ENCODE data around the gene ZMPSTE24.
"Not testable (repeated sequence)": the region's sequence is repeated elsewhere in the genome, so short reads cannot be mapped to it uniquely, and the experiment has no call there.

Gene ZMPSTE24

DNA sequence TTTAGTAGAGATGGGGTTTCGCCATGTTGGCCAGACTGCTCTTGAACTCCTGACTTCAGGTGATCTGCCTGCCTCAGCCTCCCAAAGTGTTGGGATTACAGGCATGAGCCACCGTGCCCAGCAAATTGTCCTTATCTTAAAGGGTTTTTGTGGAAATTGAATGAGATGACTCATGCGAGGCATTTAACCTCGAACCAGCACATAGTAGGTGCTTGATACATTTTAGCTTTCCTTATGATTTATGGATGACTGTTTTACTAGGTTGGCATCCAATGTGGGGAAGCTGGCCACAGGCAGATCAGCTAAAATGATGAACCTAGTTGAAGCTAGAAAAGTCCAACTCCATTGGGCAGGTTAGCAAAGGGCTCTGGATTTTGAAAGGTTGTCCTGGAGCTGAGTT lies 60.4 kb downstream of the ZMPSTE24 start:
- DNase-seq (ENCODE audit: low read depth in 2 of 2), result no peak

DNA sequence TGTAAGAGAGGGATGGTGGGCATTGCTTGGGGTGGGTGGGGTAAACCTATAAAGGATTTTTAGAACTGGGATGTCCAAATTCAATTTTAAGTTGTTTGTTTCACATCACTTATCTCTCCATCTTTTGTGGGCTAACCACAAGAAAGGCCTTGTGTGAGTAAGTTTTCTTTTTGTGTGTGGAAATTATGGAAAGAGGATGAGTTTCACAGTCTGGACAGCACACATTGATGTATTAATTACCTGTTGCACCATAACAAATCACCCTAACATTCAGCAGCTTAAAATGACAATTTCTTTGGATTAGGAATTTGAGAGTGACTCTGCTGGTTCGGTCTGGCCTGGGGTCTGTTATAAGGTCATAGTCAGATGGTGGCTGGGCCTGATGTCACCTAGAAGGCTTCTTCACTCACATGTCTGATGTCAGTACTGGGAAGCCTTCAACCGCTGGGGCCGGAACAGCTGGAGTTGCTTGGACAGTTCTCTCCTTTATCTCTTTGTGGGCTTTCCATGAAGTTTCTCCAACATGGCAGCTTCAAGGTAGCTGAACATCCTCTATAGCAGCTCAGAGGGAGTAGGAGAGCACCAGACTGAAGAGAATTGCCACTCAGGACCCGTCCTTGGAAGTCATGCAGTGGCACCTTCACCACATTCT lies 61.1 kb downstream of the ZMPSTE24 start:
- no peak for DNase-seq (ENCODE audit: low read depth in 2 of 2)

DNA sequence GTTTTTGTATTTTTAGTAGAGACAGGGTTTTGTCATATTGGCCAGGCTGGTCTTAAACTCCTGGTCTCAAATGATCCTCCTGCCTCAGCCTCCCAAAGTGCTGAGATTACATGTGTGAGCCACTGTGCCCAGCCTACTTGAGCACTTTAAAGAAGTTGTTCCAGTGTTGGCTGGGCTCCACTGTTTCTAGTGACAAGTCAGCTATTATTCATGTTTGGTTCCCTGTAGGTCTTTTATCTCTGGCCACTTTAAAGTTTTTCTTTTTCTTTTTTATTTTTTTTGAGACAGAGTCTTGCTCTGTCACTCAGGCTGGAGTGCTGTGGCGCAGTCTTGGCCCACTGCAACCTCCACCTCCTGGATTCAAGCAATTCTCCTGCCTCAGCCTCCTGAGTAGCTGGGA lies 73.4 kb downstream of the ZMPSTE24 start:
- DNase-seq (ENCODE audit: low read depth in 2 of 2), result not testable (repeated sequence)

DNA sequence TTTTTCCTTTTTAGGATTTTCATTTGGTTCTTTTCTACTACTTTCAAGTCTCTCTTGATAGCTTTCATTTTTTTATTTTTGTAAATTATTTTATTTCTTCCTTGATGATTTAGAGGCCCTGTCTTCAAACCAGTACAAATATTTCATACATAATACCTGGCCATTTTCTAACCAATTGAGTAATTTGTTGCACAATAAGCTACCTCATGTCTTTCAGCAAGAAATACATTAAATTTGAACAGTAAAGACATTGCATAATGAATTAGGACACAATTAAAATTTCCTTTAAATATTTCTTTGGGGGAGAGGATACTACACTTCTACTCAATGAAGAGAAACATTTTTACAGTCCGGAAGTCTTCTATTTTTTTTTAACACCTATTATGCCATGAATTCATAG lies 74.7 kb downstream of the ZMPSTE24 start:
- DNase-seq (ENCODE audit: low read depth in 2 of 2), result no peak

DNA sequence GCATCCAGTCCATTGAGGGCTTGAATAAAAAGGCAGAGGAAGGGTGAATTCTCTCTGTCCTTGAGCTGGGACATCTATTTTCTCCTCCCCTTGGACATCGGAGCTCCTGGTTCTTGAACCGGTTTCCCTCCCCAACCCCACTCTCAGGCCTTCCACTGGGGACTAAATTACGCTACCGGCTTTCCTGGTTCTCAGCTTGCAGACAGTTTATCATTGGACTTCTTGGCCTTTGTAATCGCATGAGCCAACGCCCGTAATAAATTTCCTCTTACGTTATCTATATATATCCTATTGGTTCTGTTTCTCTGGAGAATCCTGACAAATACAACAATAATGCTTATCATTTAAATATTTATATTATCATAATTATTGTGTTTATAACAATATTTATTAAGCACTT lies 79.4 kb downstream of the ZMPSTE24 start:
- no peak for DNase-seq (ENCODE audit: low read depth in 2 of 2)

DNA sequence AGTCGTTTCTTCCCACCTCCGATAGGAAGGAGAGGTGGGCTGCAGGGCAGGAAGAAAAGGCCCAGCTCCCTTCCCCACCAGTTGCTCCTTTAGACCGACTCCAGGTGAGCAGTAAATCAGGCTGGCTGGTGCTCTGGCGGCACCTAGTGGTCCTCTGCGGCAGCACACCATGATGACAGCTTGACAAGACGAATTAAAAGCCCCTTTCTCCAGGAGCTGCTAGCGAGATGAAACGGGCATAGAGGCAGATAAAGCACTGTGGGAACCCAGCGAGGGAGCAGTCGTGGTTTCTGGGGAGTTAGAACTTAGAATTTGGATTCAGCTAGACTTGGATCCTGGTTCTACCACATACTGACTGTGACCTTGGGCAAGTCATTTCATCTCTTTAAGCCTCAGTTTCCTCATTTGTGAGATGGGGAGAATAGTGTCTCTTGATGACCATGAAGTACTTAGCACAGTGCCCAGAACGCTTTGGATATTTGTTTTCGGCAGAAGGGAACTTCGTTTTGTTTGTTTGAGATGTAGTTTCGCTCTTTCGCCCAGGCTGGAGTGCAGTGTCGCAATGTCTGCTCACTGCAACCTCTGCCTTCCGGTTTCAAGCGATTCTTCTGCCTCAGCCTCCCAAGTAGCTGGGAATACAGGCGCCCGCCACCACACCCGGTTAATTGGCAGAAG lies 80.8 kb downstream of the ZMPSTE24 start:
- peak; percentile 81 to 82 for DNase-seq (ENCODE audit: low read depth in 2 of 2)

DNA sequence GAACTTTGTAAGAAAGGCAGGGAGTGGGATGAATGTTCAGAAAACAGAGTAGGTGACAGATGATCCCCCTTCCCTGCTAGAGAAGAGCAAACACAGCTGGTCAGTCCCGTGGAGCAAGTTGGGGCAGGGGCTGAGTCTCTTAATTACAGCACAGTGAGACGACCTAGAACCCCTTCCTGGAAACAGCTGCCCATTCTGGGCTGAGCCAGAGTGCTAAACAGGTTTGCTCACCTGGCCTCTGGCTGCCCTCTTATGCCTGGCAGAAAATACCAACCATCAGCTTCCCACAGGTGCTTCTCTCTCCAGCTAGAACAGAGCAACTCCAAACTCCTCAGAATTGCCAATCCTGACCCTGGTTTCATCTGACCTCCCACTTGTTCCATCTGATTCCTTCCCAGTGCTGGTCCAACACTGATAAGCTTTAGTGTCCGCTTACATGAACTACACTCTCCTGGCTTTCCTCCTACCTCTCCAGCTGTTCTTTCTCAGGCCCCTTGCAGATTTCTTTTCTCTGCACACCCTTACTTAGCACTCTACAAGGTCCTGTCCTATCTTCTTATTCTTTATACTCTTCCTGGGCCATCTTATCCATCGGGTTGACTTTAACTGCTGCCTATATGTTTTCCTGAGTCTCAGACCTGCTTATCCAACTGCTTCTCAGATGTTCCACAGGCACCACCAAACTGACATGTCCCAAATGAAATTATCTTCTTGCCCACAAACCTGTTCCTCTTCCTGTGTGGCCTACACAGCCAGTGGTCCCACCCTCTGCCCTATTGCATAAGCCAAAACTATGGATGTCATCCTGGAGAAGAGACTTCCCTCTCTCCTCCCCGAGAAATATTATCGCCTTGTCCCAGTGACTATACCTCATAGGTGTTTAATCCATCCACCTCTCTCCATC lies 81.6 kb downstream of the ZMPSTE24 start:
- DNase-seq (ENCODE audit: low read depth in 2 of 2), result no peak

DNA sequence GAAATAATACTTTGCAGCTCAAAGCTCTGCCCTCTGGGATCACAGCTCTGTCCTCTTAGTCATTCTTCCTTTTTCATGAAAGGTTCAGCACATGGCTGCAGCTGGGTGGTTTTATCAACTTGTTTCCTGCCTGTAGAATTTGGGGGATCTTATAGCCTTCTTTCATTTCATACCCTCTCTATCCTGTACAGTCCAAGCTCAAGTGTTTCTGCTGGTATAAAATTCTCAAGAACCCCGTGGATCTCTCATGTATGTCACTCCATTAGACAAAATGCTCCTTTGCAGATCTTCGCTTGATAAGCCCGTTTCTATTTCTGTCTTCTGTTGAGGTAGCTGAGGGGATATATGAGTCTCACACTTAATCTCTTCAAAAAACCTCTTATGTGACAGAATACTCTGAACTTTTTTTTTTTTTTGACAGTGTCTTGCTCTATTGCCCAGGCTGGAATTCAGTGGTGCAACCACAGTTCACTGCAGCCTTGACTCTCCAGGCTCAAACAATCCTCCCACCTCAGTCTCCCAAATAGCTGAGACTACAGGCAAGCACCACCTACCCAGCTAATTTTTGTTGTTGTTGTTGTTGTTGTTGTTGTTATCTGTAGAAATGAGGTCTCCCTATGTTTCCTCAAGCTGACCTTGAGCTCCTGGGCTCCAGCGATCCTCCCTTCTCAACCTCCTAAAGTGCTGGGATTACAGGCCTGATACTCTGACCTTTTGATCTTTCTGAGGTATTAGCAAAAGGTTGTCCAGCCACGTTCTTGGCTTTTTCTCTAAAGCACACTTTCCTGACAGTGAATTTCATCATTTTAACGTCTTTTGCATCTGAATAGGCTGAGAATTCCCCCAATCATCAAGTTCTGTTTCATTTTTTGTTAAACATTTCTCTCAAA lies 83.7 kb downstream of the ZMPSTE24 start:
- DNase-seq (ENCODE audit: low read depth in 2 of 2), result no peak

DNA sequence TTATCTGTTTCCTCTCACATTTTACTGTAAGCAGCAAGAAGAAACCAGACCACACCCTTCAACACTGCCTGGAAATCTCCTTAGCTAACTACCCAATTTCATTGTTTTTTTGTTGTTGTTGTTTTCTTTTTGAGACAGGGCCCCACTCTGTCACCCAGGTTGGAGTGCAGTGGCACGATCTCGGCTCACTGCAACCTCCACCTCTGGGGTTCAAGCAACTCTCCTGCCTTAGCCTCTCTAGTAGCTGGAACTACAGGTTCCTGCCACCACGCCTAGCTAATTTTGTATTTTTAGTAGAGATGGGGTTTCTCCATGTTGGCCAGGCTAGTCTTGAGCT lies 84.3 kb downstream of the ZMPSTE24 start:
- not testable (repeated sequence) for DNase-seq (ENCODE audit: low read depth in 2 of 2)
